Osteoblast (primary cell): ENCODE results near the gene TNNI2. TPM values are rescaled to one million over a fixed set of nuclear protein-coding genes. Genes with fewer than 3 reads are reported as not detected.
A peak's percentile ranks its signal among the peaks of the same experiment; 100 is the strongest.
"Not testable (repeated sequence)": the region's sequence is repeated elsewhere in the genome, so short reads cannot be mapped to it uniquely, and the experiment has no call there.

Source experiments
- DNase-seq: peaks from one replicate; pipeline ENCODE4 v3.0.0; 2011; ENCODE audit warnings: low spot score, mixed read lengths; ENCODE audit not compliant: insufficient read length; ENCODE audit errors: missing footprints
- H2AFZ ChIP-seq: 2 replicates; pipeline ENCODE4 v1.6.0; 2011; ENCODE audit warnings: mild to moderate bottlenecking, low read length
- H3K27ac ChIP-seq: 2 replicates; pipeline ENCODE4 v1.5.1; 2011; ENCODE audit warnings: mild to moderate bottlenecking, low read depth, low read length, moderate library complexity
- H3K27me3 ChIP-seq: 2 replicates; pipeline ENCODE4 v1.6.0; 2012; ENCODE audit warnings: mild to moderate bottlenecking, control low read depth, inconsistent platforms, low read length, moderate library complexity; ENCODE audit not compliant: insufficient read depth
- H3K36me3 ChIP-seq: 2 replicates; pipeline ENCODE4 v1.5.1; 2011; ENCODE audit warnings: mild to moderate bottlenecking, low read length, control low read depth, moderate library complexity; ENCODE audit not compliant: insufficient read depth
- H3K4me1 ChIP-seq: 2 replicates; pipeline ENCODE4 v1.5.1; 2011; ENCODE audit warnings: mild to moderate bottlenecking, low read length, control low read depth, moderate library complexity; ENCODE audit not compliant: insufficient read depth
- H3K4me2 ChIP-seq: 2 replicates; pipeline ENCODE4 v1.6.0; 2011; ENCODE audit warnings: mild to moderate bottlenecking, low read length; ENCODE audit not compliant: insufficient read depth
- H3K4me3 ChIP-seq: fragments of 200-600 bp; sonication (generic); 3 replicates; pipeline ENCODE4 v1.5.1; 2012; ENCODE audit warnings: mild to moderate bottlenecking, low read length, inconsistent platforms; ENCODE audit not compliant: insufficient read depth
- H3K79me2 ChIP-seq: 2 replicates; pipeline ENCODE4 v1.6.0; 2012; ENCODE audit warnings: mild to moderate bottlenecking, low read length, control low read depth, inconsistent platforms; ENCODE audit not compliant: insufficient read depth
- H3K9me3 ChIP-seq: 2 replicates; pipeline ENCODE4 v1.5.1; 2011; ENCODE audit warnings: low read depth, low read length, control low read depth
- H4K20me1 ChIP-seq: 2 replicates; pipeline ENCODE4 v1.6.0; 2012; ENCODE audit warnings: mild to moderate bottlenecking, low read length, control low read depth; ENCODE audit not compliant: insufficient read depth
- CTCF ChIP-seq: IDR thresholded peaks from 2 replicates; pipeline ENCODE4 v1.5.1; 2011; ENCODE audit warnings: mild to moderate bottlenecking, low read depth, low read length, moderate library complexity; ENCODE audit errors: extremely low read depth
- total RNA-seq: library from RNA; depleted of rRNA; stranded (reverse); fragments of >200 nt; gene quantifications from 2 replicates; pipeline ENCODE4 v1.2.3, GENCODE V29; 2012

The TNNI2 gene
- total RNA-seq, 1 donor = not detected

- H3K9me3 ChIP-seq = no peaks in the 10 kb centered on the region
- no peaks in the 10 kb centered on the region for H3K79me2 ChIP-seq
- no peak overlapping the region for H2AFZ ChIP-seq
- H3K4me2 ChIP-seq = no peak overlapping the region
- peak; percentile 54 for DNase-seq
- peaks cover 24% of the 10 kb centered on the region for H3K27me3 ChIP-seq
- H3K27ac ChIP-seq = no peak overlapping the region
- H3K4me1 ChIP-seq = peaks cover 4% of the 10 kb centered on the region
- no peaks in the 10 kb centered on the region for H4K20me1 ChIP-seq
- TF ChIP-seq CTCF = no peak
- no peaks in the 10 kb centered on the region for H3K36me3 ChIP-seq
- H3K4me3 ChIP-seq = no peak overlapping the region
Measured at GRCh38 chr11:1796413-1797011, 42.3 kb upstream of the TNNI2 start.

GRCh38 chr11:1797391-1798125 lies 41.2 kb upstream of the TNNI2 start:
- H3K79me2 ChIP-seq = no peaks in the 10 kb centered on the region
- no peak overlapping the region for H3K4me2 ChIP-seq
- peaks cover 22% of the 10 kb centered on the region for H3K27me3 ChIP-seq
- H3K36me3 ChIP-seq = no peaks in the 10 kb centered on the region
- TF ChIP-seq CTCF = no peak
- H2AFZ ChIP-seq = no peak overlapping the region
- H3K27ac ChIP-seq = no peak overlapping the region
- no peaks in the 10 kb centered on the region for H4K20me1 ChIP-seq
- H3K4me1 ChIP-seq = peaks cover 4% of the 10 kb centered on the region
- H3K9me3 ChIP-seq = no peaks in the 10 kb centered on the region
- DNase-seq = peak; percentile 59
- no peak overlapping the region for H3K4me3 ChIP-seq

GRCh38 chr11:1803246-1803645 lies 35.5 kb upstream of the TNNI2 start:
- no peaks in the 10 kb centered on the region for H3K4me1 ChIP-seq
- H2AFZ ChIP-seq = no peak overlapping the region
- H3K4me2 ChIP-seq = no peak overlapping the region
- peaks cover 19% of the 10 kb centered on the region for H3K27me3 ChIP-seq
- H4K20me1 ChIP-seq = no peaks in the 10 kb centered on the region
- no peak for TF ChIP-seq CTCF
- DNase-seq = peak; percentile 8
- H3K36me3 ChIP-seq = no peaks in the 10 kb centered on the region
- no peak overlapping the region for H3K4me3 ChIP-seq
- H3K79me2 ChIP-seq = no peaks in the 10 kb centered on the region
- H3K9me3 ChIP-seq = no peaks in the 10 kb centered on the region
- H3K27ac ChIP-seq = no peak overlapping the region

GRCh38 chr11:1803835-1804519 lies 34.8 kb upstream of the TNNI2 start:
- H3K4me2 ChIP-seq, H3K4me3 ChIP-seq, H3K9me3 ChIP-seq, H3K79me2 ChIP-seq, H2AFZ ChIP-seq, H4K20me1 ChIP-seq, H3K4me1 ChIP-seq, H3K27ac ChIP-seq, H3K36me3 ChIP-seq: not testable (repeated sequence)
- DNase-seq = peak; percentile 26
- peaks cover 15% of the 10 kb centered on the region for H3K27me3 ChIP-seq
